A549 (cell line): ENCODE results near the gene RRBP1. TPM values are rescaled to one million over a fixed set of nuclear protein-coding genes. Genes with fewer than 3 reads are reported as not detected.

Experiments
- ATAC-seq, 2 experiments: fragments of 200-7000 bp in 1 of 2; fragments of >200 bp in 1 of 2; cut with Nextera tagmentation in 1 of 2; cut with Tn5 transposase in 1 of 2; 3 replicates each; pipeline versions ENCODE4 v1.8.0 to v1.9.1; 2018 to 2020; ENCODE audit warnings: mild to moderate bottlenecking in 1 of 2, moderate library complexity in 1 of 2
- CTCF ChIA-PET: fragments of 300-600 bp; sonication (Branson Sonifier 250); formaldehyde crosslinking; extraction: SDS; loops from one replicate; lab custom pipeline; 2021; ENCODE audit warnings: antibody characterized with exemption, inconsistent platforms; lab: Yijun Ruan, JAX
- POLR2A ChIA-PET: fragments of 350-600 bp; formaldehyde crosslinking; extraction: SDS; loops from one replicate; lab custom pipeline; 2021; ENCODE audit warnings: antibody characterized with exemption, inconsistent platforms; lab: Yijun Ruan, JAX
- DNase-seq, 2 experiments: peaks; one replicate each; pipeline versions ENCODE4 v3.0.0 to v3.0.0-alpha.2; 2011 to 2016; ENCODE audit warnings: low read depth in 1 of 2, low spot score in 1 of 2
- FAIRE-seq: peaks from 2 replicates; lab custom pipeline; 2011; peaks lifted over from hg19 to GRCh38; lab: Jason Lieb, UNC
- H3K27ac ChIP-seq, 2 experiments: fragments of >200 bp; sonication (Bioruptor Twin); formaldehyde crosslinking; 3 replicates each; pipeline ENCODE4 v1.5.1; 2016 to 2017
- H3K4me1 ChIP-seq: fragments of >200 bp; sonication (Bioruptor Twin); formaldehyde crosslinking; 3 replicates; pipeline ENCODE4 v1.6.1; 2016
- H3K4me2 ChIP-seq: fragments of >200 bp; sonication (Bioruptor Twin); formaldehyde crosslinking; 3 replicates; pipeline ENCODE4 v1.6.1; 2016
- H3K4me3 ChIP-seq: fragments of >200 bp; sonication (Bioruptor Twin); formaldehyde crosslinking; 3 replicates; pipeline ENCODE4 v1.5.1; 2016
- H3K9me3 ChIP-seq: fragments of >200 bp; sonication (Bioruptor Twin); formaldehyde crosslinking; 3 replicates; pipeline ENCODE4 v1.6.1; 2016
- ATOH8 ChIP-seq: fragments of 250-450 bp; sonication (Bioruptor Pico); IDR thresholded peaks from 2 replicates; pipeline ENCODE4 v1.5.0; 2020; ENCODE audit warnings: low read depth, mild to moderate bottlenecking, moderate library complexity
- BHLHE40 ChIP-seq: IDR thresholded peaks from 2 replicates; pipeline ENCODE4 v1.6.1; 2012; ENCODE audit warnings: low read depth, low read length, inconsistent platforms
- CBX2 ChIP-seq: fragments of 200-600 bp; sonication (generic); IDR thresholded peaks from 2 replicates; pipeline ENCODE4 v1.6.1; 2016; ENCODE audit warnings: low read depth, mild to moderate bottlenecking, borderline replicate concordance
- CBX8 ChIP-seq: fragments of 200-600 bp; sonication (generic); IDR thresholded peaks from 2 replicates; pipeline ENCODE4 v1.6.1; 2016
- E2F6 ChIP-seq: IDR thresholded peaks from 2 replicates; pipeline ENCODE4 v1.6.1; 2012; ENCODE audit warnings: low read depth, borderline replicate concordance
- EHMT2 ChIP-seq: fragments of 200-600 bp; sonication (generic); IDR thresholded peaks from 2 replicates; pipeline ENCODE4 v1.6.1; 2016; ENCODE audit warnings: antibody characterized with exemption, low read depth, mild to moderate bottlenecking, moderate library complexity
- ELK1 ChIP-seq: fragments of 150-350 bp; IDR thresholded peaks from 2 replicates; pipeline ENCODE4 v1.6.1; 2014; ENCODE audit warnings: low read depth, mild to moderate bottlenecking, low read length
- EP300 ChIP-seq, 2 experiments: fragments of >200 bp; sonication (Bioruptor Twin); formaldehyde crosslinking; IDR thresholded peaks; 2 replicates in 1 of 2; 3 replicates in 1 of 2; pipeline ENCODE4 v1.6.1; 2016 to 2017
- ESRRA ChIP-seq: fragments of 150-350 bp; IDR thresholded peaks from 2 replicates; pipeline ENCODE4 v1.6.1; 2014; ENCODE audit warnings: mild to moderate bottlenecking, low read length, borderline replicate concordance
- FOSB ChIP-seq: fragments of 250-450 bp; sonication (Bioruptor Pico); IDR thresholded peaks from 2 replicates; pipeline ENCODE4 v1.5.0; 2020; ENCODE audit warnings: mild to moderate bottlenecking, moderate library complexity
- FOSL2 ChIP-seq, 2 experiments: fragments of 450-650 bp in 1 of 2; fragments of >200 bp in 1 of 2; sonication (Bioruptor Twin) in 1 of 2; formaldehyde crosslinking; IDR thresholded peaks; 2 replicates each; pipeline versions ENCODE4 v1.5.0 to v1.6.1; 2016 to 2020; ENCODE audit warnings: mild to moderate bottlenecking in 1 of 2, moderate library complexity in 1 of 2
- HOXA7 ChIP-seq: fragments of 250-450 bp; sonication (Bioruptor Pico); IDR thresholded peaks from 2 replicates; pipeline ENCODE4 v1.5.0; 2020; ENCODE audit warnings: mild to moderate bottlenecking, moderate library complexity
- HOXB13 ChIP-seq: fragments of 250-450 bp; sonication (Bioruptor Pico); IDR thresholded peaks from 2 replicates; pipeline ENCODE4 v1.5.0; 2020; ENCODE audit warnings: low read depth, mild to moderate bottlenecking, moderate library complexity
- HOXB5 ChIP-seq: fragments of 250-450 bp; sonication (Bioruptor Pico); IDR thresholded peaks from 2 replicates; pipeline ENCODE4 v1.5.0; 2020; ENCODE audit warnings: mild to moderate bottlenecking, moderate library complexity
- JUN ChIP-seq, 2 experiments: fragments of >200 bp; sonication (Bioruptor Twin); formaldehyde crosslinking; IDR thresholded peaks; 2 replicates in 1 of 2; 3 replicates in 1 of 2; pipeline ENCODE4 v1.6.1; 2016 to 2017
- KDM1A ChIP-seq: fragments of 200-600 bp; sonication (generic); IDR thresholded peaks from 2 replicates; pipeline ENCODE4 v1.6.1; 2016; ENCODE audit warnings: low read depth, mild to moderate bottlenecking
- KDM5A ChIP-seq: fragments of 200-600 bp; sonication (generic); IDR thresholded peaks from 2 replicates; pipeline ENCODE4 v1.6.1; 2016; ENCODE audit warnings: antibody characterized with exemption, mild to moderate bottlenecking
- MAFK ChIP-seq: fragments of 450-650 bp; IDR thresholded peaks from 2 replicates; pipeline ENCODE4 v1.6.1; 2014; ENCODE audit not compliant: partially characterized antibody
- MAX ChIP-seq: IDR thresholded peaks from 2 replicates; pipeline ENCODE4 v1.6.1; 2012
- MAZ ChIP-seq: fragments of 150-350 bp; IDR thresholded peaks from 2 replicates; pipeline ENCODE4 v1.6.1; 2014; ENCODE audit warnings: antibody characterized with exemption, low read depth, low read length, borderline replicate concordance
- MYC ChIP-seq: IDR thresholded peaks from 2 replicates; pipeline ENCODE4 v1.6.1; 2012; ENCODE audit warnings: mild to moderate bottlenecking, inconsistent platforms, low read length, improper control_type of control experiment, borderline replicate concordance
- NFE2L2 ChIP-seq: fragments of 150-350 bp; conservative IDR thresholded peaks from 2 replicates; pipeline ENCODE4 v1.6.1; 2014; ENCODE audit warnings: low read length
- NR3C1 ChIP-seq: fragments of >200 bp; sonication (Bioruptor Twin); formaldehyde crosslinking; IDR thresholded peaks from 3 replicates; pipeline ENCODE4 v1.6.1; 2017
- PBX3 ChIP-seq: IDR thresholded peaks from 2 replicates; pipeline ENCODE4 v1.6.1; 2012
- PHF8 ChIP-seq: fragments of 200-600 bp; sonication (generic); IDR thresholded peaks from 2 replicates; pipeline ENCODE4 v1.6.1; 2016; ENCODE audit warnings: low read depth, mild to moderate bottlenecking, antibody characterized with exemption, moderate library complexity, borderline replicate concordance
- RAD21 ChIP-seq, 2 experiments: fragments of >200 bp in 1 of 2; sonication (Bioruptor Twin) in 1 of 2; formaldehyde crosslinking in 1 of 2; IDR thresholded peaks in 1 of 2; conservative IDR thresholded peaks in 1 of 2; 2 replicates in 1 of 2; 3 replicates in 1 of 2; pipeline ENCODE4 v1.6.1; 2012 to 2018; ENCODE audit warnings: inconsistent platforms in 1 of 2
- RARB ChIP-seq: fragments of 250-450 bp; sonication (Bioruptor Pico); IDR thresholded peaks from 2 replicates; pipeline ENCODE4 v1.8.0; 2021; ENCODE audit warnings: mild to moderate bottlenecking, moderate library complexity
- RFX5 ChIP-seq: fragments of 450-650 bp; IDR thresholded peaks from 2 replicates; pipeline ENCODE4 v1.7.1; 2014; ENCODE audit warnings: antibody characterized with exemption, mild to moderate bottlenecking, moderate library complexity
- SREBF2 ChIP-seq: fragments of 450-650 bp; IDR thresholded peaks from 2 replicates; pipeline ENCODE4 v1.6.1; 2014; ENCODE audit warnings: mild to moderate bottlenecking, moderate library complexity
- ZNF302 ChIP-seq: fragments of 250-450 bp; sonication (Bioruptor Pico); IDR thresholded peaks from 2 replicates; pipeline ENCODE4 v1.9.0; 2021; ENCODE audit warnings: inconsistent platforms, mild to moderate bottlenecking, moderate library complexity
- ZSCAN20 ChIP-seq: fragments of 250-450 bp; sonication (Bioruptor Pico); IDR thresholded peaks from 2 replicates; pipeline ENCODE4 v1.8.0; 2022; ENCODE audit warnings: mild to moderate bottlenecking, moderate library complexity
- WGBS: methylation state at CpG from one replicate; pipeline ENCODE4 v1.1.6; 2017; ENCODE audit errors: missing lambda C conversion rate; 5-methylcytosine and 5-hydroxymethylcytosine counted together
- polyA plus RNA-seq, 4 experiments: library from polyadenylated mRNA; depleted of rRNA in 3 of 4; stranded (reverse); fragments of >200 nt; fragmentation: RNase III in 1 of 4; extraction: RNeasy Plus Mini Kit Qiagen cat#74134 plus additional on column Dnase treatment in 1 of 4; gene quantifications; 2 replicates in 3 of 4; 3 replicates in 1 of 4; pipeline ENCODE4 v1.2.3, GENCODE V29; 2011 to 2017

The RRBP1 gene
- polyA plus RNA-seq, 2 of the 4 experiments (the other 2 are of a cell fraction) = 51.6 to 79.6 TPM

- Histone ChIP-seq H3K27ac (0 out of 6 replicates have a peak overlapping the region, but pooled peaks of 1 of the 2 experiments have one; percentile 3), H3K9me3 (no peaks in the 10 kb centered on the region), H3K4me2 (no peak overlapping the region), H3K4me3 (no peak overlapping the region), H3K4me1 (peaks cover 75% of the 10 kb centered on the region)
- POLR2A ChIA-PET = interaction anchor here (1.0 kb wide), 1 partner anchor 15 kb away, joined by 3 read pairs; no protein-coding TSS in a partner anchor
- DNase-seq (no peak), ATAC-seq (peak in 1 of 2 experiments; percentile 22; a peak in 3 of 6 replicates), FAIRE-seq (no peak)
- CTCF ChIA-PET = interaction anchor here (0.6 to 3.0 kb wide), 5 partner anchors 9 to 75 kb away, joined by 3 to 16 read pairs (median 5); partner anchors contain the start of gene DSTN
- 88% methylated on average over 4 of the region's 4 CpGs for WGBS
- TF ChIP-seq SREBF2 (no peak), HOXB13 (no peak), MYC (no peak), MAZ (no peak), ATOH8 (CRISPR knock-in tag) (no peak), EHMT2 (no peak), RARB (CRISPR knock-in tag) (no peak), BHLHE40 (no peak), KDM1A (no peak), MAFK (no peak), JUN (IDR thresholded peaks at IDR 0.05) (no peak), ELK1 (no peak), FOSB (no peak), CBX8 (no peak), FOSL2 (IDR thresholded peaks at IDR 0.05) (no peak), FOSL2 (CRISPR knock-in tag; IDR thresholded peaks at IDR 0.05) (no peak), HOXB5 (CRISPR knock-in tag) (no peak), EP300 (IDR thresholded peaks at IDR 0.05) (no peak), KDM5A (no peak), ZNF302 (no peak)
Measured at GRCh38 chr20:17579369-17580039, 102.5 kb downstream of the RRBP1 start.

GRCh38 chr20:17576215-17576614 lies 105.8 kb downstream of the RRBP1 start:
- 89% methylated on average over 8 of the region's 8 CpGs for WGBS
- DNase-seq = no peak
- ChIA-PET POLR2A (no interaction called here), CTCF (interaction anchor here (0.8 to 9.2 kb wide), 5 partner anchors 16 to 73 kb away, joined by 3 to 108 read pairs (median 3); no protein-coding TSS in a partner anchor)
- no peak for FAIRE-seq
- no peak overlapping the region for H3K4me3 ChIP-seq
- TF ChIP-seq HOXA7 (CRISPR knock-in tag) (no peak), CBX2 (no peak), EP300 (IDR thresholded peaks at IDR 0.05) (no peak), HOXB13 (no peak), RAD21 (conservative IDR thresholded peaks at IDR 0.05 in 1 of 2, IDR thresholded peaks at IDR 0.05 in 1 of 2) (no peak), ZSCAN20 (no peak), NR3C1 (no peak), MAX (no peak), MYC (no peak), KDM5A (no peak), ESRRA (no peak), E2F6 (no peak), NFE2L2 (no peak), PHF8 (no peak), MAFK (no peak), PBX3 (no peak), ATOH8 (CRISPR knock-in tag) (no peak), RFX5 (no peak)
- H3K27ac ChIP-seq = no peak overlapping the region
- peaks cover 77% of the 10 kb centered on the region for H3K4me1 ChIP-seq
- no peaks in the 10 kb centered on the region for H3K9me3 ChIP-seq
- peak overlapping the region; percentile 7; the same call in 1 of the 3 replicates for H3K4me2 ChIP-seq
- no peak for ATAC-seq
